ENCODE results near the gene FLII.
"Not testable (repeated sequence)": the region's sequence is repeated elsewhere in the genome, so short reads cannot be mapped to it uniquely, and the experiment has no call there.

The FLII gene

GRCh38 chr17:18258356-18259038 is at the start of gene FLII:
FLII (minus strand) TSS chr17:18258738; CDS start chr17:18258690, 48 bp downstream.
- in situ Hi-C loops (cut with MboI; ENCODE audit: low sequenced_read_pairs), result no loop called here

DNA sequence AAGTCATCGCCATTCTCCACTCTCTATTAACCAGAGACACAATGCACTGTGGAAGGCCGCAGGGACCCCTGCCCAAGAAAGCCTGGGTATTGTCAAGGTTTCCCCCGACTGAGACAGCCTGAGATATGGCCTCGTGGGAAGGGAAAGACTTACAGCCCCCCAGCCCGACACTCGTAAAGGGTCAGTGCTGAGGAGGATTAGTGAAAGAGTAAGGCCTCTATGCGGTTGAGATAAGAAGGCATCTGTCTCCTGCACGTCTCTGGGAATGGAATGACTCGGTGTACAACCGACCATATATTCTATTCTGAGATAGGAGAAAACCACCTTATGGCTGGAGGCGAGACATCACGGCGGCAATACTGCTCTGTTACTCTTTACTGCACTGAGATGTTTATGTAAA is 44.7 kb upstream of the FLII start:
- in situ Hi-C loops (cut with MboI; ENCODE audit: low sequenced_read_pairs), result not testable (repeated sequence)

DNA sequence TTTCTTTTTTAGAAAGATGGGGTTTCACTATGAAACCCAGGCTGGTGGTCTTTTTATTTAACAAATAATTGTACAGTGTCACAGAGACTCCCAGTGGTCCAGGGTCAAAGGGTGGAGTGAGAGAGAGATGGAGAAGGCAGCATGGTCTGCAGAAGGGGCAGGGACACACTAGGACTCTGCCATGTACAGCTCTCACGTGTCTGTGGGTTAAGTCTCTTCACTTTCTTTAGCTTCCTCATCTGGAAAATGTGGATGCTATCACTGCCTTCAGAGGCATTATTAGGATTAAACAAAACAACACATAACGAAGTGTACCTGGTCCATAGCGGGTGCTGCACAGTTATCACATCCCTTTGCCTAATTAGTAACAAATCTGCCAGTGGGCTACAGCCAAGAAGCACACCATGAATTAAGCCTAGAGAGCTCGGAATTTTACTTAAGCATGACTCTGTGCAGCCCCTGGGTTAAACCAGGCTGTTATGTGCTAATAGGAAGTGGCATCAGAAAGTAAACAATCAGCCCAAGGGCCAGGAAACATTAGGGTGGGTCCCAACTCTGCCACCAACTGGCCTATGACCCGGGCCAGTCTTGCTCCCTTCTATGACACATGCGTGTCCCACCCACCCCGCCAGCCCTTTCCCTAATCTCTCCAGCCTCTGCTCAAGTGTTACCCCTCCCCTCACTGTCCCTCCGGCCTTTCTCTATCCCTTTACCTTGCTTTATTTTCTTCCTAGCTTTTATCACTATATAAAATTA is 42.4 kb upstream of the FLII start:
- in situ Hi-C loops (cut with MboI; ENCODE audit: low sequenced_read_pairs), result no loop called here

- in situ Hi-C loops (cut with MboI; ENCODE audit: low sequenced_read_pairs), result not testable (repeated sequence)
Observed at GRCh38 chr17:18298061-18298460, 39.5 kb upstream of the FLII start.

DNA sequence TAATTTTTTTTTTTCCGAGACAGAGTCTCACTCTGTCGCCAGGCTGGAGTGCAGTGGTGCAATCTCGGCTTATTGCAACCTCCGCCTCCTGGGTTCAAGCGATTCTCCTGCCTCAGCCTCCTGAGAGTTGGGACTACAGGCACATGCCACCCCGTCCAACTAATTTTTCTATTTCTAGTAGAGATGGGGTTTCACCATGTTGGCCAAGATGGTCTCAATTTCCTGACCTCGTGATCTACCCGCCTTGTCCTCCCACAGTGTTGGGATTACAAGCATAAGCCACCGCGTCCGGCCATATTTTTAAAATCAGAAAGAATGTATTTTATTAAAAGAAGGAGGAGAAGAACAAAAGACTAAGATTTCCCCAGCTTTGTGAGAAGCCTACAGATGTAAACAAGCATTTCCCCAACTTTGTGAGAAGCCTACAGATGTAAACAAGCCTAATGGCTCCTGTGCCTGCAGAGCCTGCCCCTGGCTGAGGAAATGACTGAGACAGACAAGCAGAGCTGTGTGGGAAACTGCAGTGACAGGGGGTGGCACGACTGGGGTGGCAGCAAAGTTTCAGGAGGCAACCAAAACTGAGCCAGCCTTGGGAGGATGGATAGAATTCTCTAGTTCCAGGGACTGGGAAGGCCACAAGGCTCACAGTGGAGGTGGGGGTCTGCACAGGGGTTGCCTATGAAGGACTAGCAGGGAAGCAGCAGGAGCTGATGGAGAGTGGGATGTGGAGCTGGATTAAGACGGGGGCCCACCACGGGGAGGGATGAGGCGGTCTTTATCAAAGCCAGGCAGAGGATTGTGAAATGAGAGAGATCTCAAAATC is 33.4 kb upstream of the FLII start:
- in situ Hi-C loops (cut with MboI; ENCODE audit: low sequenced_read_pairs), result no loop called here

DNA sequence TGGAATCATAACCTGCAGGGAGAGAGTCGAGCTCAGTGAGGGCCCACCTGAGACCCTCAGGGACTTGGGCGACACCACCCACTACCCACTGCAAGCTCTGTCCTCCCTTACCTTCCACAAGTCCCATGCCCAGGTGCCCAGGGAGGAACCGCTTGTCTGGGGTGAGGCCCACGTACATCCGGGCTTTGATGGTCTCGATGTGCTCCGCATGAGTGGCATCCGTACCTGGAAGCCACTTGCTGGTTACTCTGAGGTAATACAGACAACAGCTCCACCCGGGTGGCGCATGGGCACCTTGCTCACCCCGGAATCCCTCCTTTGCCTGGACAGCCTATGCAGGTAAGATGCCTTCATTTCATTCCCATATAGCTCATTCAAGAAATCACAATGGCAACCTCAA is 26.8 kb upstream of the FLII start:
- in situ Hi-C loops (cut with MboI; ENCODE audit: low sequenced_read_pairs), result no loop called here

DNA sequence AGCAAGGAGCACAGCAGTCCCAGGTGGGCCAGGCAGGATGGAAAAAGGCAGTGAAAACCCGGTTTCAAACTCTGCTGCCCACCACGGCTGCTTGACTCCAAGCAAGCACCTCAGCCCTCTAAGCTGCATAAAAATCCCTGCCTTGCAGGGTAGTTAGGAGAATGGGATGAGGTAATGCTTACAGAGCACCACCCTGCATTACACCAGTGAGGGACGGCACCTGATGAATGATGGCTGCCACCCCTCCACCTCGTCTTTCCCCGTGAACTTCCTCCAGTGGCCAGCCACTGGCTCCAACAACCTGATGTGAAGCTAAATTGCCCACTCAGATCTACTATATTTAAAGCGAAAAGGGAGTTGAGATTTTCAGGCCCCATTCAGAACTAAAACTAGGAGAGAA is 23.2 kb upstream of the FLII start:
- in situ Hi-C loops (cut with MboI; ENCODE audit: low sequenced_read_pairs), result no loop called here

DNA sequence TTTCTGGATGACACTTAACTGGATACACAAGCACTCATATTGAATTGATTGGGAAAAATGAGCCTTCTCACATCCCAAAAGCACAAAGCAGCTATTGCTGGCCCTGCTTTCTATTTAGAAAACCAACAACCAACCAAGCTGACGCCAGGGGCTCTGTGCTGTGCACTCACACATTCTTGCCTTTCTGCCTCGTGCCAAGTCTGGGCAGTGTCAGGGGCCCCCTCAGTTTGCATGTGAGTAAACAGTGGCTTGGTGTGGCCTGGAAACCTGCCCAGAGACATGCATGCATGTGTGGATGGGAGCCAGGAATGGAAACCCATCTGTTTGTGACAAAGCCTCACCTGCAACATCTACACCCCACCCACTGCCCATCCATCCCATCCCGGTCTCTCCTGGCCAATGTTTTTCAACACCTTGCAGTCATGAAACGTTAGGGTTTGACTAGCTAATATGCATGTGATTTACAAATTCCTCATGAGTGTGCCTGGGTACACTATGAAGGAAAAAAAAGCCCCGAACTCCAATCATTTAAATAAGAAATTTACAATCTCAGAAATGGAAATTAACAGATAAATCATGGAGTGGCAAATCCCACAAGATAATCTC is 22.3 kb upstream of the FLII start:
- in situ Hi-C loops (cut with MboI; ENCODE audit: low sequenced_read_pairs), result no loop called here

DNA sequence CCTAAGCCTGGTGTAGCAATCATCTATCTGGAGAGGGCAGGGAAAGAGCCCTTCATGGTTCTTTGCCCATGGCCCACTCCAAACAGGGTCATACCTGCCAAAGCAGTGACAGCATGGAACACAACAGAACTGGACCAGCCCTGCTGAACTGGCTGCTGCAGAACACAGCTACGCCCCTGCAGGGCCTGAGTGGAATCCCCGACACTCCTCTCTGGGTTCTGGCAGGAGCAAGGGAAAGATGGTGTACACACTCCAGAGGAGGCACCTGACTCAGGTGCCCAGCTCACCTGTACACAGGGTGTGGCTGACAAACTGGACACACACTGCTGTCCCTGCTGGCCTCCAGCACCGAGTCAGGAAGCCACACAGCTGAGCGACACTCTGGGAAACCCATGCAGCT is 21.7 kb upstream of the FLII start:
- in situ Hi-C loops (cut with MboI; ENCODE audit: low sequenced_read_pairs), result no loop called here

DNA sequence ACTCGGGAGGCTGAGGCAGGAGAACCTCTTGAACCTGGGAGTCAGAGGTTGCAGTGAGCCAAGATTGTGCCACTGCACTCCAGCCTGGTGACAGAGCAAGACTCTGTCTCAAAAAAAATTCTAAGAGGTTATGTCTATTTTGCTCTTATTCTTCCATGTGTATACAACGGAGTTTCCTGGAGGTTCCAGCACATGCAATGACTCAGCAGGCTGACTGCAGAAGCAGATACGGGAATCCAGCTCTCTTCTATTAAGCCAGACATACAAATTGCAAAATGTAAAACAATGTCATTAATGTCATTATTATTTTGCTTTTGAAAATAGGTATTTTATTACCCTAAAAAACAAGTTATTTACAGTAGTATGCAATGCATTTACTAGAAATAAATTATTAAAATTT is 20.3 kb upstream of the FLII start:
- in situ Hi-C loops (cut with MboI; ENCODE audit: low sequenced_read_pairs), result no loop called here

- in situ Hi-C loops (cut with MboI; ENCODE audit: low sequenced_read_pairs), result no loop called here
Observed at GRCh38 chr17:18277076-18277475, 18.5 kb upstream of the FLII start.

DNA sequence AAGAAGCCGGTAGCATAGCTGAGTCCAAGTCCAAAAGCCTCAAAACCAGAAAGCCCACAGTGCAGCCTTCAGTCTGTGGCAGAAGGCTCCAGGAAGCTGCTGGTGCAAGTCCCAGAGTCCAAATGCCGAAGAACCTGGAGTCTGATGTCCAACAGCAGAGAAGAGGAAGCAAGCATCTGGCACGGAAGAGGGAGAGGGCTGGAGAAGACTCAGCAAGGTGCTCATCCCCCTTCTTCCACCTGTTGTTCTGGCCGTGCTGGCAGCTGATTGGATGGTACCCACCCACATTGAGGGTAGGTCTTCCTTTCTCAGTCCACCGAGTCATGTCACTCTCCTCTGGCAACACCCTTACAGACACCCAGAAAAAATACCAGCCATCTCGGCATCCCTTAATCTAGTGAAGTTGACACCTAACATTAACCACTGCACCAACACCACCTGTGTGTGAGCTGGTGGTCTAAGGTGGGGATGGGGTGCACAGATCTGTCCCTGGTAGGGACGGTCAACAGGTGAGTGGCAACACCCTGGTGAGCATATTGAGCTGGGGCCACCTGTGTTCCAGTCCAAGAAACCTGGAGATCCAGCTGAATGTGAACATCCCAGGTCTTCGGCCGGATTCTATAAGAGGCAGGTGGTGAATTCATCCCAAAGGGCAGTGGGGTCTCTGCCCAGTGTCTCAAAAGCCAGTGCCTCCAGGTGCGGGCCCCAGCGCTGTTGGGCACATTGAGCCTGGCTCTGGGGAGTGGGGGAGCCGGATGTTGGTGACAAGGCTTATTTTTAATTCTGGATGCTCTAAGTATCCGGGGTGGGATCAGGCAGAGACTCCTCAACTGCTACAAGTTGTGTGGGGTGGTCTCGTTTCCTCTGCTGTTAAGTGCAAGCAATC is 11.8 kb upstream of the FLII start:
- in situ Hi-C loops (cut with MboI; ENCODE audit: low sequenced_read_pairs), result no loop called here

GRCh38 chr17:18267927-18268711 is 9.6 kb upstream of the FLII start:
- in situ Hi-C loops (cut with MboI; ENCODE audit: low sequenced_read_pairs), result no loop called here

DNA sequence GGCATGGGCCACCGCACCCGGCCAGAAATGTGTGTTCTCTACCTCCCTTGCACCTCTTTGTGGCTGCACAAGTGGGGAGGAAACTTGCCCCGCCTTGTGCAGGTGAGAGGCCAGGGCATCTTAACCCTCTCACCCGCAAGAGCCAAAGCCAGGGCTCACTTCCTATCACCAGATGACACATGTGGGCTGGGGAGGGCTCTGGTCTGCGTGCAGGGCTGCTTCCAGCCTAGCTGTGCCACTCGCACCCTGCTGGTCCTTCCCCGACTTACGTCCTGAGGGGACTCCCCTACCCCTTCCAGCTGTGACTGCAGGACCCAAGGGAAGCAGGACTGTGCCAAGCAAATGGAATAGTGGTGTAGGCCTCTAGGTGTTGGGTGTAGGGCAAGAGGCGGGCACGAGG is 8.8 kb upstream of the FLII start:
- in situ Hi-C loops (cut with MboI; ENCODE audit: low sequenced_read_pairs), result no loop called here

DNA sequence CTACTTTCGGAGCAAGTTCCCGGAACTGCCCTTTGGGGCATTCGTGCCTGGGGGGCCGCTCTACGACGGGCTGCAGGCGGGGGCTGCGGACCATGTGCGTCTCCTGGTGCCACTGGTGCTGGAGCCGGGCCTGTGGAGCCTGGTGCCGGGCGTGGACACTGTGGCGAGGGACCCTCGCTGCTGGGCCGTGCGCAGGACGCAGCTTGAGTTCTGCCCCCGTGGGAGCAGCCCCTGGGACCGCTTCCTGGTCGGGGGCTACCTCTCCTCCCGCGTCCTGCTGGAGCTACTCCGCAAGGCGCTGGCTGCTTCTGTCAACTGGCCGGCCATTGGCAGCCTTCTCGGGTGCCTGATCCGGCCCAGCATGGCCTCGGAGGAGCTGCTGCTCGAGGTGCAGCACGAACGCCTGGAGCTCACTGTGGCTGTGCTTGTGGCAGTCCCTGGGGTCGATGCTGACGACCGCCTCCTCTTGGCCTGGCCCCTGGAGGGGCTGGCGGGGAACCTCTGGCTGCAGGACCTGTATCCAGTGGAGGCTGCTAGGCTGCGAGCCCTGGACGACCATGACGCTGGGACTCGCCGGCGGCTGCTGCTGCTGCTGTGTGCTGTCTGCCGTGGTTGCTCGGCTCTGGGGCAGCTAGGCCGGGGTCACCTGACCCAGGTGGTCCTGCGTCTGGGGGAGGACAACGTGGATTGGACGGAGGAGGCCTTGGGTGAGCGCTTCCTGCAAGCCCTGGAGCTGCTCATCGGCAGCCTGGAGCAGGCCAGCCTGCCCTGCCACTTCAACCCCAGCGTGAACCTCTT is 5.5 kb upstream of the FLII start:
- in situ Hi-C loops (cut with MboI; ENCODE audit: low sequenced_read_pairs), result no loop called here

DNA sequence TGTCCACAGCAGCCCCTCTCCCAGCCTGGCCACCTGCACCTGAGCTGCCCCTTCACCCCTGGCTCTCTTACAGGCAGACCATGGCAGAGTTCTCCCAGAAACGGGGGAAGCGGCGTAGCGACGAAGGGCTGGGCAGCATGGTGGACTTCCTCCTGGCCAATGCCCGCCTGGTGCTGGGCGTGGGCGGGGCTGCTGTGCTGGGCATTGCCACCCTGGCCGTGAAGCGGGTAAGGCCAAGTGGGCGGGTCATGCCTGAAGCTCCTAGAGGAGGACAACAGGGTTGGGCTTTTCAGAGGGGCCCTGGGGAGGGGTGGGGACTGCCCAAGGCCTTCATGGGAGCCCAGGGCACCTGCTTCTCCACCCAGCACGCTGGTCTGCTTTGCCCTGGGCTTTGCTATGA is 4.1 kb upstream of the FLII start:
- in situ Hi-C loops (cut with MboI; ENCODE audit: low sequenced_read_pairs), result no loop called here

DNA sequence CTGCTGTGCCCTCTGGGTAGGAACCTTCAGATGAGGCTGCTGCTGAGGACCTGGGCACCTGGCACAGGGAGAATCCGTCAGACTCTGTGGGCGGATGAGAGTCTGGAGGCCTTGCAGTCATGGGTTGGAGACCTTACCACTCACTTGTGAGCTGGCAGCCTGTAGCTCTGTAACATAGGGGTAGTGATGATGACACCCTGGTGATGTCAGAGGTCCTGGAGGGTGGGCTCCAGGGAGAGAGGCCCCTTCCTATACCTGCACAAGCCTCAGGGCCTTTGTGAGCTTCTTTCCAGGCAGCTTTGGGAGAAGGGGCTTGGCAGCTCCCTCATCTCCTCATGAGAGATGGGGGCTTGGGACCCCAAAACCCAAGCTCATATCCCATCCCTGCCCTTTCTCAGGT is 3.6 kb upstream of the FLII start:
- in situ Hi-C loops (cut with MboI; ENCODE audit: low sequenced_read_pairs), result no loop called here

DNA sequence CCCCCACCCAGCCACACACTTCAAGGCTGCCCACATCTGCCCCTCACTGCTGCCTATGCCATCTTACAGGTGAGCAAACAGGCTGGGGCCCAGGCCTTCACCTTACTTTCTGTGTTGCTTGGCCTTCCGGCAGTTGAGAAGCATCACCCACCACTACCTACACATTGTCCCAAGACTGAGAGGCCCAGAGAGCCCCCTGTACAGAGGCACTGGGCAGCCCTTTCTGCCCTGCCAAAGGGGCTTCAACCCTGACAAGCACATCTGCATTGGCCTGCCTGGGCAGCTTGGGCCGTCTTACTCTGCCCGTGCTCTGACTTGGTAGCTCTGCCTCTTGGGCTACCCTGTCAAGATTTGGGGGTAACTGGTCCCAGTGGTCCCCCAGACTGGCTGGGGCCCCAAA is 3.1 kb upstream of the FLII start:
- in situ Hi-C loops (cut with MboI; ENCODE audit: low sequenced_read_pairs), result no loop called here

DNA sequence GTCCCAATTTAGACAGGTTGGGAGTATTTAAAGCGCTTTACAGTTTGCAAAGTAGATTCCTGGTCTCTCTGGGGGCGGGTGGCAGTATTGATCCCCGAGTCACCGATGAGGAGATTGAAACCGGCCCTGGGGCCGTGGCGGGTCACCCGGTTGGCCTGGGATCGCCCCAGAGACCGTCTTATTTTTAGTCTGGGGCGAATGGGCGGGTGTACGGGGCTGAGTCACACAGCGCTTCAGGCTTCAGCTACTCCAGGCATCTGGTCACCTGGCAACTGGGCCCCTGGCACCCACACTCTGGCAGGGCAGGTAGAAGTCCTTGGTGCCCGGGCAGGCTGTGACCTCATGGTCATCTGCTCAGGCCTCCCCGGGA is 2.6 kb upstream of the FLII start:
- in situ Hi-C loops (cut with MboI; ENCODE audit: low sequenced_read_pairs), result no loop called here
